GM20431 (cell line): ENCODE results near the gene TMPRSS4.

Source experiments
- in situ Hi-C: fragments of 300-500 bp; cut with MseI, MboI; formaldehyde crosslinking; loops from one replicate; pipeline ENCODE4 v1.15.0; 2020; ENCODE audit warnings: low sequenced_read_pairs; ENCODE audit not compliant: unreplicated experiment

The TMPRSS4 gene, protein sequence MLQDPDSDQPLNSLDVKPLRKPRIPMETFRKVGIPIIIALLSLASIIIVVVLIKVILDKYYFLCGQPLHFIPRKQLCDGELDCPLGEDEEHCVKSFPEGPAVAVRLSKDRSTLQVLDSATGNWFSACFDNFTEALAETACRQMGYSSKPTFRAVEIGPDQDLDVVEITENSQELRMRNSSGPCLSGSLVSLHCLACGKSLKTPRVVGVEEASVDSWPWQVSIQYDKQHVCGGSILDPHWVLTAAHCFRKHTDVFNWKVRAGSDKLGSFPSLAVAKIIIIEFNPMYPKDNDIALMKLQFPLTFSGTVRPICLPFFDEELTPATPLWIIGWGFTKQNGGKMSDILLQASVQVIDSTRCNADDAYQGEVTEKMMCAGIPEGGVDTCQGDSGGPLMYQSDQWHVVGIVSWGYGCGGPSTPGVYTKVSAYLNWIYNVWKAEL

DNA sequence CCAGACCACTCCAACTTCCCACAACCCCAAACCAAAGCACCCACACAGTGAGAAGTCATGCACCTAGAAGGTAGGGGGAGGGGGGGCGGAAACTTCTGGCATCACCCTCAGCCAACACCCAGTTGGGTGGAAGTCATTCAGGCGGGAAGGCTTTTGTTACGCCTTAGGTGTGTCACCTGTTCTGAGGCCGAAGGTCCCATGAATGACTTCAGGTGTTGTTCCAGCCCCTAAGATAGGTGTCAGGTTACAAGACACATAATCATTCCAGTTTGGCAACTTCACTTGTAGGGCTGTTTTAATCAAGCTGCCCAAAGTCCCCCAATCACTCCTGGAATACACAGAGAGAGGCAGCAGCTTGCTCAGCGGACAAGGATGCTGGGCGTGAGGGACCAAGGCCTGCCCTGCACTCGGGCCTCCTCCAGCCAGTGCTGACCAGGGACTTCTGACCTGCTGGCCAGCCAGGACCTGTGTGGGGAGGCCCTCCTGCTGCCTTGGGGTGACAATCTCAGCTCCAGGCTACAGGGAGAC lies at the start of gene TMPRSS4:
TSS of gene TMPRSS4 (plus strand) at position 325 of the 528 bp plus-strand sequence. CDS start 225 bp downstream, outside the sequence.
- in situ Hi-C loops = no loop called here

DNA sequence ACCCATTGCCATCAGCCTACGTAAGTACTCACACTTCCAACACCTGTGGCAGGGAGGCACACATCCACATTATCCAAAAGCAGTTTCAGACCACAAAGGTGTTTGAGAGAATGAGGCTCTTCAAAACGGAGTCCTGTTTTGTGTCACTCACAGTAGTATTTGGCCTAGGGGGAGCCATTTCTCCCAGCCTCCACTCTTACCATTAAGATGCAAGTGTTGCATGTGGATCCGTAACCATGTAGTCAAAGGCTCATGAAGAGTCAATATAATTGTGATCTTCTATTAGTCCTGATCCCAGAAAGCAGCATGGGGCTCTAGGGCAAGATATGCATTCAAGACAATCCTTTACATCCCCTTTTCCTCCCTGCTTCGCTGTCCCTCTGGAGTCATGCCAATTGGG lies 49.2 kb upstream of the TMPRSS4 start:
- in situ Hi-C loops = no loop called here

DNA sequence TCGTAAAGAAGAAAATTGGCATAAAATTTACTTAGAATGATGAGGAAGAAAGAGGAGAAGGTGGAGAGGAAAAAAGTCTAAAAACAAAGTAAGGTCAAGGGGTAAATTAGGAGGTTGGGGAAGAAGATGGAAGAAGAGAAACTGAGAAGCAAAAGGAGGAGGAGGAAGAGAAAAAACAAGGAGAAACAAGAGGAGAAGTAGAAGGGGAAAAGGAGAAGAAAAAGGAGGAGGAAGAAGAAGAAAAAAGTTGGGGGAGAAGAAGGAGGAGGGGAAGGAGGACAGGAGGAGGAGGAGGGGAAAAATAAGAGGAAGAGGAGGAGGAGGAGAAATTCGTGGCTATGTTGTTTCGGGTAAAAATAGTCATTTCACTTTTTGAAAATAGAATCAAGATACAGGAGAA lies 48.3 kb upstream of the TMPRSS4 start:
- in situ Hi-C loops = no loop called here

DNA sequence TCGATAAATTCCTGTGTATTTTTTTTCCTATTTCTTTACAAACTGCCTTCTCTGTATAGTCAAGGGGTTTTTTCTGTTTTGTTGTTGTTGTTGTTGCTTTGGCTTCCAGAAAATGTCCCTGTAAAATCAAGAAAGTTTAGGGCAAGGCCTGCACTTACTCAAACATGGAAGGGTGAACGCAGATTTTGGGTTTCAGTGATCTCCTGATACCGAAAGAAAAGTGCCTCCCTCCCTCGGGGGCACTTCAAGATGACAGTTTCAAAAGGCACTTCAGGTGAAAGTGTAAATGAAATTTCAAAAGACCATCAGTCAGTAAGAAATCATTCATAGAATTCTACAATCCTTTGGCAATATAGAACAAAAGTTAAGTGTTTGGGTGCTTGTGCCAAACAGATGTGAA lies 43.4 kb upstream of the TMPRSS4 start:
- in situ Hi-C loops = no loop called here

DNA sequence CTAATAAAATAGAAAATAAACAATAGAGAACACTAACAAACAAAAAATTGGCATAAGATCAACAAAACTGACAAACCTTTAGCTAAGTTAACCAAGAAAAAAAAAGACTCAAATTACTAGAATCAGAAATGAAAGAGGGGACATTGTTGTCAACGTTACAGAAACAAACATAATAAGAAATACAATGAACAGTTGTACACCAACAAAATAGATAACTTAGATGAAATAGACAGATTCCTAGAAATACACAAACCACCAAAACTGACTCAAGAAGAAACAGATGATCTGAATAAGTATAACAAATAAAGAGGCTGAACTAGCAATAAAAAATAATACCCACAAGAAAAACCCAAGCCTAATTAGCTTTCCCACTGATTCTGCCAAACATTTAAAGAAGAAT lies 34.7 kb upstream of the TMPRSS4 start:
- in situ Hi-C loops = no loop called here

DNA sequence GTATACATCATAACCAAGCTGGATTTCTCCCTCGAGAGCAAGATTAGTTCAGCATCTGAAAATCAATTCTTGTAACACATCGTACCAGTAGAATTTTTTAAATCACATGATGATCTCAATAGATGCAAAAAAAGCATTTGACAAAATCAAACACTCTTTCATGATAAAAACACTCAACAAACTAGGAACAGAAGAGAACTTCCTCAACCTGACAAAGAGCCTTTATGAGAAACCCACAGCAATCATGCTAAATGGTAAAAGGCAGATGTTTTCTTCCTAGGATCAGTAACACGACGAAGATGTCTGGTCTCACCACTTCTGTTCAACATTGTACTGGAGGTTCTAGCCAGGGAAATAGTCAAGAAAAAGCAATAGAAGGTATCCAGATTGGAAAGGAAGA lies 34.1 kb upstream of the TMPRSS4 start:
- in situ Hi-C loops = no loop called here

DNA sequence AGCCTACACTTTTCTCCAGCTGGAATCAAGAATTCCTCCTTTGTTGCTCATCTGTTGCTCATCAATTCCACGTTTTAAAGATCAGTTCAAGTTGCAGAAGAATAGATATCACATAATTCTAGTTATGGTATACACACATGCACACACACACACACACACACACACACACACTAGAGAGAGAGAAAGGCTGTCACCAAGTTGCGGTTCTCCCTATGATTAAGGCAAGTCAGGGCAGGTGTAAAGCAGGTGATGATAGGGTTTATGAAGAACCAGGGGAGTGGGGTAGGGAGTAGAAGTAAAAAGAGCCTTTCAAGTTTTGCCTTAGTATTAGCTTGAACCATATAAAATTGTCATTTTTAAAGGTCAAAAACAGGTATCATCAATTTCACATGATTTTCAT lies 31.7 kb upstream of the TMPRSS4 start:
- in situ Hi-C loops = no loop called here

DNA sequence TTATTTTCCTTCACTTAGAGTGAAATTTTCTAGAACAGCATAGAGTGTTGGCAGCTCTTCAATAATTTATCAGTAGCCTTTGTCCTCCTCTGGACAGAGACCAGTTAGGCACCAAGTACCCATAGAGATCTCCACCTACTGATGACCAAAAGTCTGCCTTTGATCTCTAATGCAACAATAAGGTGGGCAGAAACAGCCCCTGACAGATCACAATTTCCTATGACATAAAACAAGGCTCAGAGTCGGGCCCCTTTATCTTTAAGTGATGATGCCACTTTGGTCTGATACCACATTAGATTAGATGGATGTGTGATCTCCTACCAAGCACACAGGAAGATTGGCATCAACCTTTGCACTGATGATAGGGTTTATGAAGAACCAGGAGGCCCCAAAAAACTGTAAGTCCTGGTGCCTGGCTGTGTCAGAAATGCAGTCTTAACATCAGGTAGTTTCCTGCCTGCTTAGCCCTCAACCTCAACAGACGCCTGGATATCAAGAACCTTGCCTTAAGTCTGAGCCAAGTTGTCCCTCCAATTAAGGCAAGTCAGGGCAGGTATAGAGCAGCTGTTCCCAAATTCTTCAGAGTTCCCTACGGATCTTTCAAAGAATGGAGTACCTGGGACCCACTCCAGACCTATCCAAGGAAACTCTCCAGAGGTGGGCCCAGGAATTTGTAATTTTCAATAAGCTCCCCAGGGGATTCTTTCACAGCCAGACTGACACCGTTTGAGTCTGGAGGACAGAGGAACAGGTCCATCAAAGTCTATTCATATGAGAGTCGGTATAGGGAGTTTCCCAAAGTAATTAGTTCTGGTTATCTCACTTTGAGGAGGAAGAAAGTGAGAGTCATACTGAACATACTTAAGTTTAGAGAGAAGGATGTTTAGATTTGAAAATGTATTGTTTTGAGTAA lies 30.6 kb upstream of the TMPRSS4 start:
- in situ Hi-C loops = no loop called here

DNA sequence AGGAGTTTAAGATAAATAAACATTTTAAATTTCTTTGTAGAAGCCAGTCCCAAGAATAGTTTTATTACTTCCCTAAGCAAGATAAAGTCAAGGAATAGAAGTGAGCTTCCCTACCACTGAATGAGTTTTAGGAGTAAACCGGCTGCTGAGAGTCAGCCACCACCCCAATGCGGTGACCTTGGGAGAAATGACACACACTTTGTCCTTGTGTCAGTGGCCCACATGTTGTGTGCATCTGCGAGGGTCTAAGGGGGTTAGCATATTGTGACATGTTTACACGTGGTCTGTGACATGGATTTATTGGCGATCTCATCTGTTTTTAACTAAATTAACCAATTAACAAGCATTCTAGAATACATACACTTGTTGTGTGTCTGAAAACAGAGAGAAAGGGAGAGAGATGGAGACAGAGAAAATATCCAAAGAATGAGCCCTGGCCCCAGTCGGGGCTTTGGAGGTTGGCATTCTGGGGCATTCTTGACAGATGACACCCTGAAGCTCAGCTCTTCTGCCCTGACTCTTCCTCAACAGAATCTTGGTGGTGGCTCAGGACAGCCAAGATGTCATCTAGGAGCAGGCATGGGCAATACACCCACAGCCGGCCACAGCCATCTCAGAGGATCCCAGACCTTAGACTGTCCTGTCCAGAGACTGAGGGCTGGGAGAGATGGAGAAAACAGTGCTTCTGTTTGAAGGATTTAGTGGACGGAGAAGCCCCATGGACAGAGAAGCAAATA lies 29.7 kb upstream of the TMPRSS4 start:
- in situ Hi-C loops = no loop called here

DNA sequence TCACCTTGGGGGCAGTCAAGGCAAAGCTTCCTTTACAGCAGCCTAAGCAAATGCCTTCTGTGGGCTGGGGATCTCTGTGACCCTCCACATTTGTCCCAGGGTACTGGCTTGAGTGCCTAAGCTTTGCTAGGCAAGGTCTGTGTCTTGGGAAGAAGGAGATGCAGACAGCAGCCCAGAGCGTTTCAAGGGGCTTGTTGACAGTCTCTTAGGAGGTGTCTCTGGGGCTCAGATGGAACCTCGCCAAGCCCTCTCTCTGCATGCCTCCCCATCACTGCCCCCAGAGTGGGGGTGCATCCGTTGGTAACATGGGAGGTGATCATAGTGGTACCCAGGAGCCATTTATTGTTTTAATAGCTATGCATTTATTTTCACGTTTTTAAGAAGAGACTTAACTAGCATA lies 29.1 kb upstream of the TMPRSS4 start:
- in situ Hi-C loops = no loop called here

DNA sequence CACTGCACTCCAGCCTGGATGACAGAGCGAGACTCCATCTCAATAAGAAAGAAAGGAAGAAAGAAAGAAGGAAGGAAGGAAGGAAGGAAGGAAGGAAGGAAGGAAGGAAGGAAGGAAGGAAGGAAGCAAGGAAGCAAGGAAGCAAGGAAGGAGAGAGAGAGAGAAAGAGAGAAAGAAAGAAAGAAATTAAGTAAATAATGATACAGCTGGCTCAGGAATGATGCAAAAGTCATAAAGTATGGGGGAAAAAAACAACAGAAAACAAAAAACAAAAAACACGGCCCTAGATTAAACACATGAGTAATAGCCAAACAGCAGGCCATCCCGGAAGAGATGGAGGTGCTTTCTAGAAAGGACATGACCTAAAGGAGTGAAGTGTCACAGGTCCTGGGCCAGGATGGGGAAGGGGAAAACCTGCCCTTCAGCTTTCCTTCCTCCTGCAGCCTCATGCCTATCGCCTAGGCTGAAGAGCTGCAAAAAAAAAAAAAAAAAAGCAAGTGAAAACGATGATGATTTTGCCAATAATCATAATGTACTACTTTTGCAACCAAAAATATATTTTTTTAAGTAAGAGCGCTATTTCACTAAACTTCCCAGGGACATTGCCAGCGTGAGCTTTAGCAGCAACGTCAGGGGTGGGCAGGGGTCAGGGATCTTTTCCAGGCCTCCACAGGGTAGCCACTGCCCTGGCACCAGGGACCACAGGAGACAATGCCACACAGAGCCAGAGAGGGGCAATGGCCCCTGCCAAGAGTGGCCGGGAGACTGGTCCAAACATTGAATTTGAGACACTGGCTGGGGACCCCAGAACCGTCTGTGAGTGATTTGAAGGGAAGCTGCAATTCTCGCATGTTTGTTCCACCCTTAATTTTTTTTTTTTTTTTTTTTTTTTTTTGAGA lies 28.2 kb upstream of the TMPRSS4 start:
- in situ Hi-C loops = no loop called here

DNA sequence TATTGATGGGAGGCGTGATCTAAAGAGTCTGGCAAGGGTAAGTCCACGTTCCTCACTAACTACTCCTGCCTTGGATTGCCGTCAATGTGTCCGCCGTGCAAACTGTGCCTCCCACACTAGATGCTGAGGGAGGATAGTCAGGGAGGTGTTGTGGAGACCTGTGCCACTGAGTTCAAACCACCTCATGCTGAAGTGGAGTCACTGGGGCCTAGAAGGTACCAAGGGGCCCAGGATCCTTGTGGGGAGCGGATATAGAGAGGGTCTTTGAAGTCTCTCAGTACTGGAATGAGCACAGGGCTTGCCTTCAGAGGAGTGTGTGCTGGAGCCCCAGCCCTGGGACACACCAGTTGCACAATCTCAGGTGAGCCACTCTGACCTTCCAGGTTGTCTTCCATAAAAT lies 27.1 kb upstream of the TMPRSS4 start:
- in situ Hi-C loops = loop anchor here (10.0 kb wide), 2 partner anchors 95 to 205 kb away; no protein-coding TSS in a partner anchor

DNA sequence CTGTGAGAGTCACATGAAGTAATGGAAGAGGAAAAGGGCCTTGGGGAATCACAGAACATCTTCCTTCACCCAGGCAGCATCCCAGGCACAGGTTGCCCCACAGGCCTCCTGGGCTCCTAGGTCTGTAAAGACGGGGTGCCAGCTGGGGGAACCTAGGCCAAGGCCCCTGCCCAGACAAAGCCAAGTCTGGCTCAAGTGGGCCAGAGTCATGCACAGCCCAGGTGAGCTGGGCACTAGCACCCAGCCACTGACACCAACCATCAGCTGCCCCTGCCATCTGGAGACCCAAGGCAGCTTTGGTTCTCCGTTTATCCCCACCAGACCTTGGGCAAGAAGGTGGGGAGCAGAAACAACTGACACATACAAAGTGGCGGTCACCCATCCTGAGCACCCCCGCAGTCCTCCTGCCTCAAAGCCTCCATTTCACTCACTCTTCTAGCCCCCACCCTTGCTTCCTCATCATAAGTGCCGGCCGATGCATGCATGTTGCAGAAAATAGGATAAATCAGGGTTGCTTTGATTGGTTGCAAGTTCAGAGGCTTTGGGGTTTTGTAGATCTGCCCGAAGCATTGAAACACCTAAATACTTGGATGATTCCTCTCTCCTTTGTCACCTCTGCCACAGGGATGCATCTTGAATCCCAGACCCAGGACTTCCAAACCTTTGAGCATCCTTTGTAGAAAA lies 26.5 kb upstream of the TMPRSS4 start:
- in situ Hi-C loops = loop anchor here (10.0 kb wide), 2 partner anchors 96 to 206 kb away; no protein-coding TSS in a partner anchor

DNA sequence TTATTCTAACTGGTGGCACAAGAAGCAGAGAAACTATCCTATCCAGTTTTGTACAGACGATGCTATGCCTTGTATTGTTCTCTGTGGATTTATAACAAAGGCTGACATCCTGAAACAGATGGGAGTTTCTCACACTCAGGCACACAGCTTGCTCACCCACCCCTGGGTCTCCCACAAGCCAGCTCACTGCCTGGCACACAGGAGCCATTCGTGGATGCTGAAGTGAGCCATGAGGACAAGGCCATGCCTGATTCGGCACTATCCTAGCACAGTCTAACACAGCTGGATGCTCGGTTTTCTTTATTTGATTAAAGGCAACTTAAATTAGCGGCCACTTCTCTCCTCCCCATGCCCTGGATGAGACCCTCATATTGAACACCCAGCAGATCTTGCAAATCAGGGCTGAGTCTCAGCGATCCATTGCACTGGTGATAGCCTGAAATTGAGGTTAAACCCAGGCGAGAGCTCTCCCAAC lies 25.7 kb upstream of the TMPRSS4 start:
- in situ Hi-C loops = loop anchor here (10.0 kb wide), 2 partner anchors 96 to 206 kb away; no protein-coding TSS in a partner anchor

DNA sequence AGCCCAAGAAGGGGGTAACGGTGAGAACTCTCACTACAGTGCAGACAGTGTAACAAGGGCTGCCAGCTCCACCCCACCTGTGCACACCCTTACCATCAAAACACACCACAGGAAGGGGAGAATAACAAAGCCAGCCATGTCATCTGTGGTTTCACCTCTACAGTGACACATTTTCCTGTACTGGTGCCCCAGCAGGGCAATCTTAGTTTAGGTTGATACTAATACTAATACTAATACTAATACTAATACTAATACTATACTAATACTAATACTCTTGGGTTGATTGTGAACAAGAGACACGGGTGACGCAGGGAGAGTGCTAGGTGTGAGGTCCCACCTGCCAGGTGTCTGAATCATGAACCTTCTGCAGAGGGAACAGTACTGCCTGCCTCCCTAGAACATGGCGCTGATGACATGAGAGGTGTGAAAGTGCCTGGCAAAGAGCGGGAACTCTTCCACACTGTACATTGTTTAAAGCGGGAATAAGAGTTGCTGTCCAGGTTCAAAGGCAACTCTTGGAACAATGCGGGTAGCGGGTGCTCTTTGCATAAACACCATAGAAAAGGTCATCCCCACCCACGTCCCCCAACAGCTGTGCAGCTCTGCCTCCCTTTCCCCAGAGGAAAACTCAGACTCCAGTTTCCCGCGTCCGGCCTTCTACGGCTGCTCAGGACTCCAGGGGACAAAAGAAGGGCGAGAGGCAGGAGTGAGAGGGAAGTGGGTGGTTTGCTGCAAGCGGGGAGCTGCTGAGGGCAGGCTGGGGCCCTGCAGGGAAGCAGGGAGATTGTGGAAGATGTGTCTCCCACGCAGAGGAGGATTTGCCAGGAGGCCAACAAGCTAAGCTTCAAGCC lies 25.0 kb upstream of the TMPRSS4 start:
- in situ Hi-C loops = loop anchor here (10.0 kb wide), 2 partner anchors 97 to 207 kb away; no protein-coding TSS in a partner anchor

DNA sequence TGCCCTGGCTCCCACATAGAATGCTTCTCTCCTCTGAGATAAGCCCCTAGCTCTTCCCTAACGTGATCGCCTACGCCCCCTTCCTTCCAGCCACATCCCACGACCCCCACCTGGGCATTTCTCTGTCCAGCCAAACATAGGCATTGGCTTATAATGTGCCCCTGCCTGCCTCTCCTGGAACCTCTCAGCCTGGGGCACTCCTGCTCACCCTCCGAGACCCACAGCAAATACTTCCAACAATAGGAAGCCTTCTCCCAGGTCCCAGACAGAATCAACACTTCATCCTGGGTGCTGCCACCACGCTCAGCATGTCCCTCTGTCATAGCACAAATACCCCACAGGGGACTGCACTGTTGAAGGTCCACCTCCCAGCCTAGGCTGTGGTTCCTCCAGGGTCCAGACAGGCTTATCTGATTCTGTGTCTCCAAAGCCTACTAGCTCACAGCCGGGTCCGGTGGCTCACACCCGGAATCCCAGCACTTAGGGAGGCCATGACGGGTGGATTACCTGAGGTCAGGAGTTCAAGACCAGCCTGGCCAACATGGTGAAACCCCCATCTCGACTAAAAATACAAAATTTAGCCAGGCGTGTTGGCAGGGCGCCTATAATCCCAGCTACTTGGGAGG lies 24.2 kb upstream of the TMPRSS4 start:
- in situ Hi-C loops = loop anchor here (10.0 kb wide), 2 partner anchors 98 to 208 kb away; no protein-coding TSS in a partner anchor
